Heart right ventricle (tissue), 16 donors: ENCODE data around the gene ELFN1. TPM values are rescaled to one million over a fixed set of nuclear protein-coding genes. Genes with fewer than 3 reads are reported as not detected.

ENCODE experiments used
- ATAC-seq, 8 donors: fragments of 200-7000 bp; cut with Tn5 transposase; one replicate each; pipeline ENCODE4 v1.9.1; 2020; ENCODE audit warnings: mild to moderate bottlenecking in 8 of 8, moderate library complexity in 8 of 8, moderate number of reproducible peaks in 1 of 8
- DNase-seq, 2 donors: peaks; one replicate each; pipeline ENCODE4 v3.0.0-alpha.2; 2020
- H3K27ac ChIP-seq, 10 donors: fragments of 200-600 bp; sonication (generic) in 2 of 10; one replicate each; pipeline versions ENCODE4 v1.5.0 to v1.8.0; 2020 to 2022; ENCODE audit warnings: mild to moderate bottlenecking in 3 of 10
- H3K27me3 ChIP-seq, 7 donors: fragments of 200-600 bp; one replicate each; pipeline ENCODE4 v1.8.0; 2021 to 2022; ENCODE audit warnings: mild to moderate bottlenecking in 2 of 7
- H3K36me3 ChIP-seq, 9 donors: fragments of 200-600 bp; sonication (generic) in 1 of 9; one replicate each; pipeline versions ENCODE4 v1.5.0 to v1.8.0; 2020 to 2022; ENCODE audit warnings: mild to moderate bottlenecking in 2 of 9
- H3K4me1 ChIP-seq, 9 donors: fragments of 200-600 bp; sonication (generic) in 1 of 9; one replicate each; pipeline versions ENCODE4 v1.5.0 to v1.8.0; 2020 to 2022; ENCODE audit warnings: mild to moderate bottlenecking in 4 of 9
- H3K4me3 ChIP-seq, 10 donors: fragments of 200-600 bp; sonication (generic) in 2 of 10; one replicate each; pipeline versions ENCODE4 v1.5.0 to v1.8.0; 2020 to 2022; ENCODE audit warnings: mild to moderate bottlenecking in 7 of 10, moderate library complexity in 2 of 10
- H3K9me3 ChIP-seq, 11 donors: fragments of 200-600 bp in 10 of 11; sonication (generic) in 2 of 11; one replicate each; pipeline versions ENCODE4 v1.5.0 to v1.8.0; 2013 to 2022; ENCODE audit warnings: mild to moderate bottlenecking in 2 of 11, control low read depth in 1 of 11, moderate library complexity in 1 of 11
- CTCF ChIP-seq, 9 donors: fragments of 200-600 bp; sonication (generic) in 2 of 9; IDR thresholded peaks; one replicate each; pipeline versions ENCODE4 v1.5.0 to v1.8.0; 2021 to 2022; ENCODE audit warnings: antibody characterized with exemption in 9 of 9, mild to moderate bottlenecking in 5 of 9, moderate library complexity in 1 of 9
- WGBS, 2 donors: extraction: QIAGEN DNeasy Blood & Tissue Kit; methylation state at CpG; one replicate each; pipeline ENCODE4 v1.1.7; 2013; ENCODE audit warnings: inconsistent platforms in 1 of 2; 5-methylcytosine and 5-hydroxymethylcytosine counted together
- intact Hi-C, 10 donors: fragments of 100-400 bp; cut with DNase I; formaldehyde crosslinking; loops; one replicate each; pipeline versions ENCODE4 v1.11.1 to v1.14.2; 2022
- polyA plus RNA-seq, 2 donors: library from polyadenylated mRNA; stranded (reverse); fragments of 200-250 nt; gene quantifications; one replicate each; pipeline ENCODE4 v1.2.3, GENCODE V29; 2013
- total RNA-seq, 10 donors: library from RNA; stranded (reverse); fragmentation: NEBNext Ultra II Directional in 3 of 10; extraction: Animal tissue kit (Norgen Biotek cat#: 25700) in 3 of 10; gene quantifications; one replicate each; pipeline versions ENCODE4 v1.2.1 to v1.2.4, GENCODE V29; 2021 to 2023
- donor health status: Arrhythmogenic right ventricular cardiomyopathy.
- donor health status: ischemic (EF 13 %, LVEDD 7.1; RV severe dilation, severe dysfunction).
- donor health status: healthy with polysubstance abuse.
- donor health status: DM: no; HTN: yes; CAD: no.
- donor health status: DM: no; HTN: no; CAD: no.
- donor health status: ischemic (EF 25% LVEDD 6.9; RV normal size, moderate dysfunction).
- donor health status: ischemic (EF 25% LVEDD 5.7; RV mildly dilated, moderate dysfunction).
- donor health status: healthy.
- donor health status: DM: yes; HTN: yes; CAD: no.
- donor health status: Ischemic cardiomyopathy.
- donor health status: ischemic (EF 35%, LVEDD 5.7; RV mildly dilated, moderate dysfunction).
- donor health status: nonischemic (EF 11% LVEDD 7.7; RV severe dilation, severe dysfunction).
- donor health status: DM: yes; HTN: yes; CAD: no.
- donor health status: PGD.
- donor health status: ischemic (EF 29% LVEDD 5.4; RV normal size, mild dysfunction).
- donor health status: nonischemic (EF 23%, LVEDD 6.1; RV moderate dilation, normal function).

Gene ELFN1
- total and polyA plus RNA-seq, 12 donors, result 3.0 to 9.5 (median 6.0) TPM

- no peak for TF ChIP-seq CTCF (IDR thresholded peaks at IDR 0.05)
- Histone ChIP-seq H3K4me3 (no peak overlapping the region), H3K9me3 (peaks cover 0 to 29% (median 17%) of the 10 kb centered on the region in 11 donors), H3K4me1 (peaks cover 0 to 19% (median 7%) of the 10 kb centered on the region in 9 donors), H3K27me3 (no peaks in the 10 kb centered on the region), H3K27ac (no peak overlapping the region), H3K36me3 (peaks cover 0 to 10% (median 0%) of the 10 kb centered on the region in 9 donors)
- intact Hi-C loops, result no loop called here
- DNase-seq (no peak), ATAC-seq (no peak)
- WGBS, 2 donors, result 90 to 93% methylated on average over 16 of the region's 16 CpGs
Measured at GRCh38 chr7:1729773-1730172, 59.7 kb downstream of the ELFN1 start.

- H3K36me3 ChIP-seq, result peaks cover 0 to 10% (median 0%) of the 10 kb centered on the region in 9 donors
- no peak overlapping the region for H3K27ac ChIP-seq
- 92 to 95% methylated on average over 7 of the region's 7 CpGs for WGBS, 2 donors
- no peaks in the 10 kb centered on the region for H3K27me3 ChIP-seq
- intact Hi-C loops, result no loop called here
- peaks cover 0 to 29% (median 17%) of the 10 kb centered on the region in 11 donors for H3K9me3 ChIP-seq
- no peak overlapping the region for H3K4me3 ChIP-seq
- no peak for DNase-seq
- no peak for ATAC-seq
- H3K4me1 ChIP-seq, result no peaks in the 10 kb centered on the region
- no peak for TF ChIP-seq CTCF (IDR thresholded peaks at IDR 0.05)
Measured at GRCh38 chr7:1732072-1732471, 62.0 kb downstream of the ELFN1 start.

- DNase-seq (no peak), ATAC-seq (no peak)
- Histone ChIP-seq H3K36me3 (peaks cover 0 to 10% (median 0%) of the 10 kb centered on the region in 9 donors), H3K4me3 (no peak overlapping the region), H3K9me3 (peaks cover 0 to 29% (median 17%) of the 10 kb centered on the region in 11 donors), H3K27me3 (no peaks in the 10 kb centered on the region), H3K27ac (no peak overlapping the region), H3K4me1 (no peaks in the 10 kb centered on the region)
- no peak for TF ChIP-seq CTCF (IDR thresholded peaks at IDR 0.05)
- intact Hi-C loops, result no loop called here
- 79 to 83% methylated on average over 10 of the region's 10 CpGs for WGBS, 2 donors
Measured at GRCh38 chr7:1732645-1733044, 62.6 kb downstream of the ELFN1 start.

GRCh38 chr7:1733206-1733907 lies 63.3 kb downstream of the ELFN1 start:
- intact Hi-C loops, result no loop called here
- Histone ChIP-seq H3K36me3 (peaks cover 0 to 10% (median 0%) of the 10 kb centered on the region in 9 donors), H3K27ac (no peak overlapping the region), H3K4me3 (no peak overlapping the region), H3K9me3 (peaks cover 0 to 27% (median 17%) of the 10 kb centered on the region in 11 donors), H3K27me3 (no peaks in the 10 kb centered on the region), H3K4me1 (no peaks in the 10 kb centered on the region)
- DNase-seq (no peak), ATAC-seq (peak in 7 of 8 donors; percentile 21 to 90 (median 46))
- peak in 1 of 9 donors; percentile 11 for TF ChIP-seq CTCF (IDR thresholded peaks at IDR 0.05)
- WGBS, 2 donors, result 73 to 82% methylated on average over 19 of the region's 19 CpGs
